Psoas muscle (tissue), 8 donors: ENCODE data around the gene ANAPC10. TPM values are rescaled to one million over a fixed set of nuclear protein-coding genes. Genes with fewer than 3 reads are reported as not detected.

Experiments
- ATAC-seq, 4 donors: fragments of 200-7000 bp; cut with Tn5 transposase; one replicate each; pipeline ENCODE4 v1.9.1; 2020; ENCODE audit warnings: moderate library complexity in 3 of 4, mild to moderate bottlenecking in 2 of 4
- DNase-seq, 2 donors: peaks; one replicate each; pipeline ENCODE4 v3.0.0-alpha.2; 2020
- H3K27ac ChIP-seq: fragments of 200-600 bp; one replicate; pipeline ENCODE4 v1.8.0; 2022
- H3K27me3 ChIP-seq, 3 donors: fragments of 200-600 bp in 1 of 3; one replicate each; pipeline versions ENCODE4 v1.6.1 to v1.8.0; 2013 to 2022; ENCODE audit warnings: low read length in 2 of 3, mild to moderate bottlenecking in 2 of 3, moderate library complexity in 1 of 3; ENCODE audit not compliant: insufficient read depth in 3 of 3
- H3K36me3 ChIP-seq, 2 donors: fragments of 200-600 bp in 1 of 2; one replicate each; pipeline versions ENCODE4 v1.6.1 to v1.8.0; 2013 to 2022; ENCODE audit warnings: low read depth in 1 of 2, mild to moderate bottlenecking in 1 of 2, moderate library complexity in 1 of 2; ENCODE audit not compliant: insufficient read depth in 1 of 2
- H3K4me1 ChIP-seq: fragments of 200-600 bp; one replicate; pipeline ENCODE4 v1.8.0; 2022
- H3K4me3 ChIP-seq: fragments of 200-600 bp; one replicate; pipeline ENCODE4 v1.8.0; 2022; ENCODE audit warnings: mild to moderate bottlenecking
- H3K9me3 ChIP-seq: fragments of 200-600 bp; one replicate; pipeline ENCODE4 v1.8.0; 2022
- WGBS, 3 donors: extraction: QIAGEN DNeasy Blood & Tissue Kit; methylation state at CpG; one replicate each; pipeline versions ENCODE4 v1.1.6 to v1.1.7; 2013; 5-methylcytosine and 5-hydroxymethylcytosine counted together
- intact Hi-C, 2 donors: fragments of 100-400 bp; cut with DNase I; formaldehyde crosslinking; loops; one replicate each; pipeline versions ENCODE4 v1.11.0 to v1.14.2; 2022
- polyA plus RNA-seq, 3 donors: library from polyadenylated mRNA; stranded (reverse); fragments of 200-250 nt; gene quantifications; one replicate each; pipeline ENCODE4 v1.2.3, GENCODE V29; 2013
- total RNA-seq, 4 donors: library from RNA; stranded (reverse); fragmentation: NEBNext Ultra II Directional in 2 of 4; extraction: Animal tissue kit (Norgen Biotek cat#: 25700) in 2 of 4; gene quantifications; one replicate each; pipeline versions ENCODE4 v1.2.1 to v1.2.4, GENCODE V29; 2021 to 2023
- TF ChIP-seq, protein P1 (sequence below): fragments of 200-600 bp; IDR thresholded peaks from one replicate; pipeline ENCODE4 v1.8.0; 2022; ENCODE audit warnings: antibody characterized with exemption
- donor health status: healthy with polysubstance abuse.
- donor health status: DM: no; HTN: no; CAD: no; lungs with moderate emphysema.
- donor health status: Bipolar disorder and iron deficiency.
- donor health status: healthy.
- donor health status: DM: yes; HTN: yes; CAD: no.
- donor health status: DM: no; HTN: no; CAD: no.
- donor health status: DM: no; HTN: no; CAD: no.
- donor health status: DM: yes; HTN: yes; CAD: no.

ANAPC10 gene
- total and polyA plus RNA-seq, 7 donors, result 16.5 to 26.8 (median 18.0) TPM

DNA sequence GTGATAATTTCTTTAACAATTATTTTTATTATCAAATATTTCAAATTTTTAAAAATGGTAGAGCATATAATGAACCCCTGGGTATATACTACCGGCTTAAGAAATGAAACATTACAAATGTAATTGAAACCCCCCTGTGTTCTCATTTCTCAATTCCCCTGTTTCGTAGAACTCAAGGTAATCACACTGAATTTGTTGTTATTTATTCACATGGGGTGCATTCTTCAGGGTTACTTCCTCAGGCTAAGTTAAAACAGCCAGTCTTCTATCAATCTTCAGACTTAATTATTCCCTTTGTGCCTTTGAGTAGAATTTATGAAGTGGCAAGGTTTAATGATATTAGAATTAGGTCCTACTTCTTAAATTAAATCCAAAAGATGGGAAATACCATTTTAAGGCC, 128.2 kb downstream of the ANAPC10 start:
- WGBS, 3 donors, result 89 to 91% (median 90%) methylated on average over 2 of the region's 2 CpGs
- no peak for DNase-seq
- Histone ChIP-seq H3K4me1 (no peaks in the 10 kb centered on the region), H3K27me3 (no peaks in the 10 kb centered on the region), H3K36me3 (no peaks in the 10 kb centered on the region), H3K4me3 (no peak overlapping the region), H3K27ac (no peak overlapping the region), H3K9me3 (peaks cover 4% of the 10 kb centered on the region)
- intact Hi-C loops, result no loop called here
- TF ChIP-seq, protein P1, sequence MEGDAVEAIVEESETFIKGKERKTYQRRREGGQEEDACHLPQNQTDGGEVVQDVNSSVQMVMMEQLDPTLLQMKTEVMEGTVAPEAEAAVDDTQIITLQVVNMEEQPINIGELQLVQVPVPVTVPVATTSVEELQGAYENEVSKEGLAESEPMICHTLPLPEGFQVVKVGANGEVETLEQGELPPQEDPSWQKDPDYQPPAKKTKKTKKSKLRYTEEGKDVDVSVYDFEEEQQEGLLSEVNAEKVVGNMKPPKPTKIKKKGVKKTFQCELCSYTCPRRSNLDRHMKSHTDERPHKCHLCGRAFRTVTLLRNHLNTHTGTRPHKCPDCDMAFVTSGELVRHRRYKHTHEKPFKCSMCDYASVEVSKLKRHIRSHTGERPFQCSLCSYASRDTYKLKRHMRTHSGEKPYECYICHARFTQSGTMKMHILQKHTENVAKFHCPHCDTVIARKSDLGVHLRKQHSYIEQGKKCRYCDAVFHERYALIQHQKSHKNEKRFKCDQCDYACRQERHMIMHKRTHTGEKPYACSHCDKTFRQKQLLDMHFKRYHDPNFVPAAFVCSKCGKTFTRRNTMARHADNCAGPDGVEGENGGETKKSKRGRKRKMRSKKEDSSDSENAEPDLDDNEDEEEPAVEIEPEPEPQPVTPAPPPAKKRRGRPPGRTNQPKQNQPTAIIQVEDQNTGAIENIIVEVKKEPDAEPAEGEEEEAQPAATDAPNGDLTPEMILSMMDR, result no peak
- ATAC-seq, result no peak

DNA sequence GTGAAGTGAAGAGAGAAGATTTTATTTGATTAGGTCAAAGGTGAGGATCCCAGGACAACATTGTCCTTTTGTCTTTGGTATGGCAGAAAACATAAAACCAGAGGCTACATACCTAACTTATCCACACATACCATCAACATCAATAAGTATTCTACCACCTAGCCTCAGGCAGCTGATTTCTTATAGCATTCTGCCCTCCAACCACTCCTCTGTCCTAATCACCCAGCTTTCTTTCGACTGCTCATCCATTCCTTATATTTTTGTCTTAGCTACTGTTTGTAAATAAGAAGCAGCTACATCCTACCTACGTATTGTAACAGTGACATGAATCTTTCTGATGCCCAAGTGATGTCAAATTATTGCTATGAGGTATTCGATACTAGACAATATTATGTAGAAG, 129.4 kb downstream of the ANAPC10 start:
- Histone ChIP-seq H3K4me3 (no peak overlapping the region), H3K27me3 (no peaks in the 10 kb centered on the region), H3K27ac (no peak overlapping the region), H3K36me3 (no peaks in the 10 kb centered on the region), H3K4me1 (no peaks in the 10 kb centered on the region), H3K9me3 (peaks cover 4% of the 10 kb centered on the region)
- intact Hi-C loops, result no loop called here
- TF ChIP-seq, protein P1, result no peak
- no peak for ATAC-seq
- 93 to 95% (median 94%) methylated on average over 3 of the region's 3 CpGs for WGBS, 3 donors
- DNase-seq, result no peak

DNA sequence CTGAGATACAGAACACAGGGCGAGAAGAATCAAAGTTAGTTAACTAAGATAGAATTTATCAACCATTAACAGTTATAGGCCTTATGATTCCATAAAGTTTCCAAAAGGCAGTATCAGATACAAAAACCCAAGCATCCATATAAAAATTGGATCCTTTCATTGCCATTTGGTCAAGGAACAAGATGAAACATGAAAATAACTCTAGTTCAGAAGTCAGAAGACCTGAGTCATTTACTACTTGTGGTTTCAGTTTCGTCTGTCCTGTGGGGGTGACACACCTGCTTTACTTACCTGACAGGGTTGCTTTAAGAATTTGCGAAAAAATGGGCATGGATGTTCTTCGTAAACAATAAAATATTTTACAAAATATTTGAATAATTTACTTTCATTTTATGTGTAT, 130.8 kb downstream of the ANAPC10 start:
- ATAC-seq (no peak), DNase-seq (no peak)
- Histone ChIP-seq H3K27me3 (no peaks in the 10 kb centered on the region), H3K4me1 (no peaks in the 10 kb centered on the region), H3K9me3 (peaks cover 4% of the 10 kb centered on the region), H3K36me3 (no peaks in the 10 kb centered on the region), H3K27ac (no peak overlapping the region), H3K4me3 (no peak overlapping the region)
- TF ChIP-seq, protein P1, result no peak
- WGBS, 3 donors, result 90 to 96% (median 93%) methylated on average over 4 of the region's 4 CpGs
- intact Hi-C loops, result no loop called here

DNA sequence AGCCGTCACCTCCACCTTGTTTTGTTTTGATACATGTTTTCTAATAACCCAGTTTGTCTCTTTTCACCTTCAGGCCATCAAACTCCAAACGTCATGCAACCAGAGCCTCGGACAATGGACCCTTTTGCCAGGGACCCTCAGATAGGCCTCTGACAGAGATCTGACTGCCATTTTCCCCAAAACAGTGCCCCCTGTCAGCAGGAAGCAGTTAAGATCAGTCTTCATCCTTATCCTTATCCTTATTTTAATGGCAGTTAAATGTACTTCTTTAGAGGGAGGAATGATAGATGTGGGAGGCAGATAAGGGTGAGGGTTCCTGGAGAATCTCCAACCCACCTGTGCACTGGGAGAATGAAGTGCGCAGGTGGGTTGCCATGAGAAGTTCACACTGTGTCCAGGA, 135.7 kb downstream of the ANAPC10 start:
- no peak overlapping the region for H3K4me3 ChIP-seq
- no peak overlapping the region for H3K27ac ChIP-seq
- WGBS, 3 donors, result 79 to 89% (median 86%) methylated on average over 4 of the region's 4 CpGs
- H3K4me1 ChIP-seq, result no peaks in the 10 kb centered on the region
- peaks cover 0 to 3% of the 10 kb centered on the region in 2 donors for H3K36me3 ChIP-seq
- ATAC-seq, result no peak
- no peak for DNase-seq
- intact Hi-C loops, result no loop called here
- TF ChIP-seq, protein P1, result no peak
- H3K9me3 ChIP-seq, result peaks cover 9% of the 10 kb centered on the region
- H3K27me3 ChIP-seq, result no peaks in the 10 kb centered on the region

DNA sequence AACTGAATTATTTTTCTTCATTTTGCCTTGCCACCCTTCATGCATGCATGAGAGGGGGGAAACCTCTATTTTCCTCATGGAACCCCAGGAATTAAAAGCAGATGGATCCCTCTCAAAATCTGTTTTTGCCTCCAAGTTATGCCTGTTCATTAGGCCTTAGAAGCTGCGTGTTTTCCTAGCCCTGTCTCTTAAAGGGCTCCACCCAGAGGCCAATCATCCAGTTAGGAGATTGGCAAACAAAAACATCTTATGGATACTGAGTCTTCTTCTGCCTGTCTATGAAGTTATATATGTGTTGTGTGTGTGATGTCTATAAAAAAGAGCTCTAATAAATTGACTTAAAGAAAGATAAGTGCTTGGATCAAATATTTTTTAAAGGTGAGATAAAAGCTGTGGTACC, 142.9 kb downstream of the ANAPC10 start:
- H3K4me1 ChIP-seq, result no peaks in the 10 kb centered on the region
- no peak overlapping the region for H3K4me3 ChIP-seq
- H3K27me3 ChIP-seq, result no peaks in the 10 kb centered on the region
- WGBS, 3 donors, result 74 to 83% (median 77%) methylated on average over 1 of the region's 1 CpG
- TF ChIP-seq, protein P1, result no peak
- no peak for ATAC-seq
- H3K9me3 ChIP-seq, result peaks cover 21% of the 10 kb centered on the region
- no peak overlapping the region for H3K27ac ChIP-seq
- no peaks in the 10 kb centered on the region for H3K36me3 ChIP-seq
- intact Hi-C loops, result no loop called here
- DNase-seq, result no peak
